ENCODE data around the gene CACNA1G.

DNA sequence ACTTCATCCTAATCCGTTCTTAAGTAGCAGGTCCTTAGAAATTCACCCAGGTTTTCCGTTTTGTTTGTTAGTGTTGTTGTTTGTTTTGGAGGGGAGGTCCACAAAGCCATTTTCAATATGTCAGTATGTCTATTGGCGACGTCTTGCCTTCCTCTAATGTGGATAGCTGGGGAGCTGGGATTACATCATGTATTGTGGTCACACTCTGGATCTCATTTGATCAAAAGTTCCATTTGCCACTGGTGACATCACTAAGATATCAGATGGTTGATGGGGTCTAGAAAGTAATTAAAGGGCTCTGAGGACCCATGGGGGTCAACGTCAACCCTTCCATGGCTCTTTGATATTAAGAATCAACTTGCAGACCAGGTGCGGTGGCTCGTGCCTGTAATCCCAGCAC, 30.7 kb upstream of the CACNA1G start:
- TF ChIP-seq, protein P1, sequence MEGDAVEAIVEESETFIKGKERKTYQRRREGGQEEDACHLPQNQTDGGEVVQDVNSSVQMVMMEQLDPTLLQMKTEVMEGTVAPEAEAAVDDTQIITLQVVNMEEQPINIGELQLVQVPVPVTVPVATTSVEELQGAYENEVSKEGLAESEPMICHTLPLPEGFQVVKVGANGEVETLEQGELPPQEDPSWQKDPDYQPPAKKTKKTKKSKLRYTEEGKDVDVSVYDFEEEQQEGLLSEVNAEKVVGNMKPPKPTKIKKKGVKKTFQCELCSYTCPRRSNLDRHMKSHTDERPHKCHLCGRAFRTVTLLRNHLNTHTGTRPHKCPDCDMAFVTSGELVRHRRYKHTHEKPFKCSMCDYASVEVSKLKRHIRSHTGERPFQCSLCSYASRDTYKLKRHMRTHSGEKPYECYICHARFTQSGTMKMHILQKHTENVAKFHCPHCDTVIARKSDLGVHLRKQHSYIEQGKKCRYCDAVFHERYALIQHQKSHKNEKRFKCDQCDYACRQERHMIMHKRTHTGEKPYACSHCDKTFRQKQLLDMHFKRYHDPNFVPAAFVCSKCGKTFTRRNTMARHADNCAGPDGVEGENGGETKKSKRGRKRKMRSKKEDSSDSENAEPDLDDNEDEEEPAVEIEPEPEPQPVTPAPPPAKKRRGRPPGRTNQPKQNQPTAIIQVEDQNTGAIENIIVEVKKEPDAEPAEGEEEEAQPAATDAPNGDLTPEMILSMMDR (IDR thresholded peaks at IDR 0.05 in 8 of 11, conservative IDR thresholded peaks at IDR 0.05 in 3 of 11) = no peak
- no peak for TF ChIP-seq POLR2AphosphoS5 (IDR thresholded peaks at IDR 0.05)

Data from spleen (tissue), 7 donors.